B cell (primary cell): Measurements from ENCODE around the gene MEIS2.

Experiments used
- EZH2 ChIP-seq: IDR thresholded peaks from 2 replicates; pipeline ENCODE4 v1.6.1; 2012; ENCODE audit warnings: borderline replicate concordance, low read depth, mild to moderate bottlenecking, moderate library complexity, low read length; ENCODE audit not compliant: insufficient read depth, poor library complexity, severe bottlenecking
- TF ChIP-seq, protein P1 (sequence below): fragments of 200-600 bp; IDR thresholded peaks from one replicate; pipeline ENCODE4 v1.8.0; 2022; ENCODE audit warnings: antibody characterized with exemption, mild to moderate bottlenecking

DNA sequence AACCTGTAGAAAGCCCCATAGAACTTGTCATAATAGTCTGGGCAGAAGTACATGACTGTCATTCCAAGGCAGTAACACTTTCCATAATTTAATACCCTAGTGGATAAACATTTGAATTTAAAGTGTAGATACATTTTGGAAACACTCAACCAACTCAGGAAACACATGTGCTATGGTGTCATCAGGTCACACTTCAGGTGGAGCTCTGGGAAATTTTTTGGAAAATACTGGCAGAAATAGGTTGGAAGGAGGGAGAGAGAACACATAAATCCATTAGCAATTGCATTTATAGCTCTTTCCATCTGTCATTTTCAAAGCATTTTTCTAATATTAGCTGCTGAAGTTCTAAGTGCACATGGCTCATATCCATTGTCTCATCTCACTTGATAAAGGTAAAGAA, 135.7 kb downstream of the MEIS2 start:
- TF ChIP-seq, protein P1, sequence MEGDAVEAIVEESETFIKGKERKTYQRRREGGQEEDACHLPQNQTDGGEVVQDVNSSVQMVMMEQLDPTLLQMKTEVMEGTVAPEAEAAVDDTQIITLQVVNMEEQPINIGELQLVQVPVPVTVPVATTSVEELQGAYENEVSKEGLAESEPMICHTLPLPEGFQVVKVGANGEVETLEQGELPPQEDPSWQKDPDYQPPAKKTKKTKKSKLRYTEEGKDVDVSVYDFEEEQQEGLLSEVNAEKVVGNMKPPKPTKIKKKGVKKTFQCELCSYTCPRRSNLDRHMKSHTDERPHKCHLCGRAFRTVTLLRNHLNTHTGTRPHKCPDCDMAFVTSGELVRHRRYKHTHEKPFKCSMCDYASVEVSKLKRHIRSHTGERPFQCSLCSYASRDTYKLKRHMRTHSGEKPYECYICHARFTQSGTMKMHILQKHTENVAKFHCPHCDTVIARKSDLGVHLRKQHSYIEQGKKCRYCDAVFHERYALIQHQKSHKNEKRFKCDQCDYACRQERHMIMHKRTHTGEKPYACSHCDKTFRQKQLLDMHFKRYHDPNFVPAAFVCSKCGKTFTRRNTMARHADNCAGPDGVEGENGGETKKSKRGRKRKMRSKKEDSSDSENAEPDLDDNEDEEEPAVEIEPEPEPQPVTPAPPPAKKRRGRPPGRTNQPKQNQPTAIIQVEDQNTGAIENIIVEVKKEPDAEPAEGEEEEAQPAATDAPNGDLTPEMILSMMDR: no peak
- TF ChIP-seq EZH2: no peak
